Measurements from ENCODE around the gene HS1BP3. TPM values are rescaled to one million over a fixed set of nuclear protein-coding genes. Genes with fewer than 3 reads are reported as not detected.

Gene HS1BP3
- total and polyA plus RNA-seq, 2 of the 13 experiments (the other 11 are each of a cell fraction or from before 2014, with no cell fraction given), result 15.2 to 22.0 TPM

GRCh38 chr2:20594048-20594750 is 56.7 kb downstream of the HS1BP3 start:
- DNase-seq (ENCODE audit: low spot score) (no peak), ATAC-seq (no peak), FAIRE-seq (no peak)
- Histone ChIP-seq H3K36me3 (replicated peaks in 1 of 2; ENCODE audit: control insufficient read depth in 1 of 2, insufficient read depth in 2 of 2, low read length in 2 of 2) (peaks cover 0 to under 1% of the 10 kb centered on the region in 2 experiments; a peak in 3 of 5 replicates), H4K20me1 (ENCODE audit: insufficient read depth, low read length) (no peaks in the 10 kb centered on the region), H3K4me2 (ENCODE audit: low read depth, low read length) (peak overlapping the region; percentile 49), H3K79me2 (ENCODE audit: insufficient read depth, low read length) (peaks cover 65% of the 10 kb centered on the region), H3K9me3 (ENCODE audit: low read length) (no peaks in the 10 kb centered on the region), H3K27ac (ENCODE audit: extremely low read length, insufficient read depth, low read length) (peak overlapping the region; percentile 97), H3K9ac (ENCODE audit: insufficient read depth, low read depth, low read length) (peak overlapping the region; percentile 81), H3K27me3 (ENCODE audit: control insufficient read depth in 1 of 2, insufficient read depth in 2 of 2, low read length in 2 of 2) (no peaks in the 10 kb centered on the region; a peak in 1 of 5 replicates), H3K4me1 (ENCODE audit: insufficient read depth, low read length) (peaks cover 98% of the 10 kb centered on the region), H2AFZ (ENCODE audit: low read length) (no peak overlapping the region), H3K4me3 (replicated peaks in 1 of 3; ENCODE audit: insufficient read depth in 1 of 3, low read depth in 2 of 3, low read length in 3 of 3) (peak overlapping the region in 1 of 3 experiments; percentile 18; a peak in 1 of 6 replicates)
- TF ChIP-seq ZBTB42 (CRISPR knock-in tag; IDR thresholded peaks at IDR 0.05), result 0 out of 2 replicates have a peak, but pooled peaks have one; percentile 56
- no peak for TF ChIP-seq ZNF3 (CRISPR knock-in tag; IDR thresholded peaks at IDR 0.05)
- 0 out of 2 replicates have a peak, but pooled peaks have one; percentile 2 for TF ChIP-seq MTERF4 (CRISPR knock-in tag; IDR thresholded peaks at IDR 0.05)
- no peak for TF ChIP-seq HNRNPH1 (optimal IDR thresholded peaks at IDR 0.05; ENCODE audit: low read depth, low read length)
- TF ChIP-seq ADNP (CRISPR knock-in tag; IDR thresholded peaks at IDR 0.05), result 0 out of 2 replicates have a peak, but pooled peaks have one; percentile 20
- TF ChIP-seq CAMTA2 (CRISPR knock-in tag; IDR thresholded peaks at IDR 0.05; ENCODE audit: borderline replicate concordance), result 0 out of 2 replicates have a peak, but pooled peaks have one; percentile 4
- no peak for TF ChIP-seq POGZ (CRISPR knock-in tag; IDR thresholded peaks at IDR 0.05)
- TF ChIP-seq POLR2G (IDR thresholded peaks at IDR 0.05; ENCODE audit: low read depth, low read length), result peak; percentile 18; the same call in 1 of the 2 replicates
- TF ChIP-seq ZNF891 (CRISPR knock-in tag; IDR thresholded peaks at IDR 0.05), result peak; percentile 41; the same call in 1 of the 2 replicates
- no peak for TF ChIP-seq DNMT1 (CRISPR knock-in tag; IDR thresholded peaks at IDR 0.05)
- 0 out of 2 replicates have a peak, but pooled peaks have one; percentile 15 for TF ChIP-seq ETV5 (CRISPR knock-in tag; IDR thresholded peaks at IDR 0.05; ENCODE audit: borderline replicate concordance)
- TF ChIP-seq SP140L (CRISPR knock-in tag; IDR thresholded peaks at IDR 0.05; ENCODE audit: borderline replicate concordance), result no peak
- peak; percentile 8 for TF ChIP-seq ZMYM3 (CRISPR knock-in tag; IDR thresholded peaks at IDR 0.05)
- peak; percentile 36; the same call in 1 of the 2 replicates for TF ChIP-seq SP4 (CRISPR knock-in tag; IDR thresholded peaks at IDR 0.05)
- TF ChIP-seq ZMYM4 (CRISPR knock-in tag; IDR thresholded peaks at IDR 0.05), result no peak
- TF ChIP-seq CHD4 (IDR thresholded peaks at IDR 0.05; ENCODE audit: borderline replicate concordance, low read length), result peak; percentile 17; the same call in 1 of the 2 replicates
- TF ChIP-seq ZNF280B (CRISPR knock-in tag; IDR thresholded peaks at IDR 0.05; ENCODE audit: borderline replicate concordance), result peak; percentile 19; the same call in 1 of the 2 replicates
- in situ Hi-C loops (cut with HindIII; ENCODE audit: extremely low pct_ligation_motif_present, low pct_unique_long_range_greater_than_20kb) (loop anchor here (5.0 kb wide), 1 partner anchor 147 kb away; the partner anchor contains the start of gene RHOB), intact Hi-C loops (cut with micrococcal nuclease; ENCODE audit: unreplicated experiment) (loop anchor here (10.0 kb wide), 1 partner anchor 411 kb away; no protein-coding TSS in a partner anchor)
- CTCF ChIA-PET (ENCODE audit: low intra/inter-chr PET ratio, low total read pairs), result interaction anchor here (1.4 to 2.0 kb wide), 3 partner anchors 24 to 151 kb away, joined by 5 to 6 read pairs (median 6); no protein-coding TSS in a partner anchor
- BruUV-seq (replicated peaks), result TSS peak; percentile 52
- 86% methylated on average over 6 of the region's 6 CpGs for WGBS (ENCODE audit: low lambda C conversion rate)
- POLR2A ChIA-PET, result interaction anchor here (1.1 to 36.8 kb wide), 11 partner anchors 8 to 198 kb away, joined by 4 to 1537 read pairs (median 33); partner anchors contain the start of gene RHOB

All from HepG2 (cell line).